Measurements from ENCODE around the gene TXNL1.
"Not testable (repeated sequence)": the region's sequence is repeated elsewhere in the genome, so short reads cannot be mapped to it uniquely, and the experiment has no call there.

TXNL1 gene

DNA sequence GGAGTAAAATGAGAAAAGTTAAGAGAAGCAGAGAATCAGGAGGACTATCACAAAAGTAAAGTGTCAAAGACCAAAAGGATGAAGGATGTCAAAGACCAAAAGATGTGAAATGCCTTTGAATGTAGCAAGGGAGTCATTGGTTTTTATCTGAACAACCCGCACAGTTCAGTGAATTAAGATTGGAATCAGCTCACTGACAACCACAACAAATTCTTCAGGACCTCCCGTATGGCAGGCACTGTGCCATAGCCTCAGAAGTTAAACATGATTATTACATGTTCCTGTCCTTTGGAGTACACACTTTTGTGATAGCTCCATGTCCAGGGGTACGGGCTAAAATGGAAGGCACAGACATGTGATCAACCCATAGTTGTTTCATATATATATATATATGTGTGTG is 5.0 kb upstream of the TXNL1 start:
- DNase-seq, result no peak

GRCh38 chr18:56641714-56642337 is 3.4 kb upstream of the TXNL1 start:
- DNase-seq, result no peak

DNA sequence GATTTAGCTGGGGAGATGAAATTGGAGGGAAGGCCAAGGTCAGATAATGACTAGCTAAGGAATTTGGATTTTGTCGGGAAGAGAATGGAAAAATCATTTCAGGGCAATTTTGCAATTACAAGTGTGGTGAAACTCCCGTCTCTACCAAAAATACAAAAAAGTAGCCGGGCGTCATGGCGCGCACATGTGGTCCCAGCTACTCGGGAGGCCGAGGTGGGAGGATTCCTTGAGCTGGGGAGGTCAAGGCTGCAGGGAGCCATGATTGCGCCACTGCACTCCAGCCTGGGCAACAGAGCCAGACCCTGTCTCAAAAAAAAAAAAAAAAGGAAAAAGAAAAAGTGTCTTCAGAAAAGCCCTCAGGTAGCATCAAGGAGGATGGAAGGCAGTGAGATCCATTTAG is 1.2 kb upstream of the TXNL1 start:
- DNase-seq, result no peak

DNA sequence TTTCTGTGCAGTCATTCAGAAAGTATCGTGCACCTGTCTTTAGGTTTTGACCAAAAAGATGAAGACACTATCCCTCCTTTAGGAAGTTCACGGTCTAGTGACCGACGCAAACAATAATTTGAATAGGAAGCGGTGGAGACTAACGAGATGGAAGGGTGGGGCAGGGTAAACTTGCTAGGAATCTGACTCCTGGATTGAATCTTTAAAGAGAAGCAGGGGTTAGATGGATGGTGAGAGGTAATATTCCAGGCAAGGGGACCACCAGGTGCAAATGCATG is 651 bp upstream of the TXNL1 start:
- DNase-seq, result no peak

- DNase-seq, result no peak
Observed at GRCh38 chr18:56637711-56638231, 621 bp downstream of the TXNL1 start.

DNA sequence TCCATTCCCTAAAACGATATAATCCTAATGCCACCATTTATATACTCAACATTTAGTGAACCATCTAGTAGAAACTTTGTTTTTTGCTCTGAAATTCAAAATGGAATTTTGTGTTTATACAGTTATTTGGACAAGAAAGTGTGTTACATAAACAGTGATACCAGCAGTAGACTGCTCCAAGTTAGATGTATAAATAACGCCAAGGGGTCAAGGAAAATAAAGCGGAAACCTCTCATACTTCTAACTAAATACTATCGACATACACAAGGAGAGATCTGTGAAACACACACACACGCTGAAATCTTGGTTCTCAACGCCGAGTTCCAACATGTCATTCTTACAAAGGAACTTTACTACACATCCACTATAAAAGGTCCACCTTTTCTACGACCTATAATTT is 1.2 kb downstream of the TXNL1 start:
- DNase-seq, result no peak

GRCh38 chr18:56635007-56635406 is 3.4 kb downstream of the TXNL1 start:
- DNase-seq, result no peak

- no peak for DNase-seq
Observed at GRCh38 chr18:56632070-56633022, 6.0 kb downstream of the TXNL1 start.

DNA sequence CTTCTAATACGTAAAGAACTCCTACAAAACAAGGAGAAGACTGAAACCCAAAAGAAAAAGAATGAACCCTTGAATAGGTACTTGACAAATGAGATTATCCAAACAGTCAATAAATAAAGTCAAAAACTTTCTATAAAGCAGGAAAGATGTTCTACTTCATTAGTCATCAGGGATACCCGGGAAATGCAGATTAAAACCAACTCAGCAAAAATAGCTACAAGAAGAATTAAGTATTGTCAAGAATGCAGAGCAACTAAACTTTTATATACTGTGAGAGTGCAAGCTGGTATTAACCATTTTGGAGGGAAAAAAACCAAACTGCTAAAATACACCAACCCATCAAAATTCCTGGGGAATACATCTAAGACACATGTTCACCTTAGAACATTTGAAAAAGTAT is 10.4 kb downstream of the TXNL1 start:
- DNase-seq, result no peak

- DNase-seq, result no peak
Observed at GRCh38 chr18:56615738-56616520, 22.5 kb downstream of the TXNL1 start.

DNA sequence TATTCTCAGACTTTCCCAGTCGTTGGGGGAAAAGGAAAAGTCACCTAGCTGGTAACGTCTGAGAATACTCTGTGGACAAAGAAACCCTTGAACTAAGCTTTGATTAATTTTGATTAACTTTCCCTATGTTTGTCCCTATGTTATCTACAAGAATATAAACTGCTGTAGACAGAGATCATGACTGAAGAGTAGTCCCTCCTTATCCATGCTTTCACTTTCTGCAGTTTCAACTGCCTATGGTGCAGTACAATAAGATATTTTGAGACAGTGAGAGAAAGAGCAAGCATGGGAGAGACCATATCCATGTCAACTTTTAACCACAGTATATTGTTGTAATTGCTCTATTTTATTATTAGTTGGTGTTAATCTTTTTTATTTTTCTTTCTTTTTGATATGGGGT is 31.8 kb downstream of the TXNL1 start:
- no peak for DNase-seq

DNA sequence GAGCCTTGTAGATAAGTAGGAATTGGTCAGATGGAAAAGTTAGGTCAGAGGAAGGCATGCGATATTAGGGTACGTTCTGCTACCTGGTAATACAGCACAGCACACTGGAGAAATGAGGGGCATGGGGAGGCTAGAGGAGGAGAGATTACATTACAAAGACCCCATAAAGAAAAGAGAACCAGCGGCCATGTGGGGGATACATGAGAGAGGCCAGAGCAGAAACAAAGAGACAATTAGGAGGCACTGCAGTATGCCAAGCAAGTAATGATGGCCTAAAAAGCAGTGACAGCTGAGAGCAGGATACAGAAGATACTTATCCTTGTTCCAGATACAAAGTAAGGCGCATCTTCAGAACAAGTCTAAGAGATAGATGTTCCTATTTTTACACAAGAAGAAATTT is 40.0 kb downstream of the TXNL1 start:
- no peak for DNase-seq

GRCh38 chr18:56593906-56594305 is 44.5 kb downstream of the TXNL1 start:
- DNase-seq, result no peak

GRCh38 chr18:56580026-56580425 is 58.4 kb downstream of the TXNL1 start:
- no peak for DNase-seq

- no peak for DNase-seq
Observed at GRCh38 chr18:56579451-56579850, 58.9 kb downstream of the TXNL1 start.

DNA sequence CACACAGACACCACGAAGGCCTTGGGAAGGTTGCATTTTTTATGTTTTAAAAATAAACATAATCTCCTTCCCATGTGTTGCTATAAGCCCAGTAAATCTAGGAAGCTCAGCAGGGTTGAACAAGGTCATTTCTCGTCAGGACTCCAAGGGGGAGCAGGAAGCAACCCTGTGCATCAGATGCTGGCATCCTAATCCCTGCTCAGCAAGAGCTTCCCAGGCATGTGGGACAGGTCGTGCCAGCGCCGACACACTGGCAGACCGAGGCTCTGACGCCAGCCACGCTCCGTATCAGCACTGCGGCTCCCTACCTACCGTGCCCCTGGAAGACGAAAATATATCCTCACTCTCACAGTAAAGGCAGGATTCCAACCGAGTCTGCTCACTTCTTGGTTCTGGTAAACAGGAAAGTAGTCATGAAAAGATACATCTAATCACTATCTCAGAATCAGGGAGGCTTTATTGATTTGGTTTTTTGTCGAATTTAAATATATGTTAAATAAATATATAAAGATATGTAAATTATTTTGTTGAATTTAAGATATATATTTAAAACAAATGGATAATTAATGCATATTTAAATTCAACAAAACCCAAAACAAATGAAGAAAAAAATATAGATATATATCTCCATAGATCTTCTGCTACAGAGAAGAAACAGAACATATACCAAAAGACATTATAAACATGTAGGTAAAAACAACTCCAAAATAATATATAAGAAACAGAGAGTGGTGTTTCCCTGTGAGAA is 61.4 kb downstream of the TXNL1 start:
- DNase-seq, result no peak

DNA sequence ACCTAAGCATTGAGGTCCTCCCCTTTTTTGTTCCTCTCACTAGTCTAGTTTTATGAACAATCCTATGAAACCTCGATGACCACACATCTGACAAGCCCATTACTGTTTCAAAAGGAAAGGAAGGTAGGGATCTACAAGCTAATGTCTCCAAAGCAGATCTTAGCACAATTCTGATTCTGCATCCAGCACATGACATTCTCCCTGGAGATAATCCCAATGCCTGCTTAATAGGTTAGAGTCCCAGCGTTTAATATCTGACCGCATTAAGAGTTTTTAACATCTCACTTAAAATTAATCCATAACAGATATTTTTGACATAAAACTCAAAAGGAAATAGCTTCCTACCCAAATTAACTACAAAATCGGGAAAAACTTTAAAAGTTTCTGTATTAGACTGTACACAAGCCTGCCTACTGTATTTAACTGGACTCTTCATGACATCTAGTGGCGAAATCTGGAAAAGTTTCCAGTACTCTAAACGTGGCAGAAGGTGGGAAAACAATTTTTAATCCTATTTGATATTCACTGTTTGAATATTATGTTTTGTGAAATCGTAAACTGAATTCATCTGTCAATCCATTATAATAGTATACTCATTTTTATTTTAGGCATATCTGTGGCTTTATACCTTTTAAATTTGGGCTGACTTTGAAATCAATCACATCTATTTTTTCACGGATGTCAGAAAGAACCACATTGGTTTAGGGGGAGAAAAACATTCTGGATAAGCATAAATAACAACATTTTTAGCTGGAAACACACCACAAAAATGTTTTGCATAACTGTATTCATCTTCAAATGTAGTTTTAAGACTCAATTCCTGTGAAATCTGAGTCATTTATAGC is 62.4 kb downstream of the TXNL1 start:
- DNase-seq, result no peak

DNA sequence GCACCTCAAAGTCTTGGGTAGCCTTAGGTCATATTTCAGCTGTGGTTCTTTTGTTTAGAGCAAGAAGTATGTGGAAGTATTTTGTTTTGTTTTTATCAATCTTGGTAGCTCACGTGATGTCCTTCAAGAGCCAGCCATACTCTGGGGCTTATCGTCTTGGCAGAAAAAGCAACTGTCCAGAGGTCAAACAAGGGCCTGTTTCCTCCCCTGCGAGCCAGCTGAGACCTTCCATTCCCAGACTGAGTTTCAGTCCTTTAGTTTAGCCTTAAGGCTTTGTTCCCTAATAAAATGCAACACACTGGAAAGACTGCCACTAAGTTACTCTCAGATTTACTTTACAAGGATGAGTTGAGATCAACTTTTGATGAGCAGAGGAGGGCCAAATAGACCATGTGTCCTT is 63.5 kb downstream of the TXNL1 start:
- no peak for DNase-seq

- not testable (repeated sequence) for DNase-seq
Observed at GRCh38 chr18:56572267-56572666, 66.1 kb downstream of the TXNL1 start.

DNA sequence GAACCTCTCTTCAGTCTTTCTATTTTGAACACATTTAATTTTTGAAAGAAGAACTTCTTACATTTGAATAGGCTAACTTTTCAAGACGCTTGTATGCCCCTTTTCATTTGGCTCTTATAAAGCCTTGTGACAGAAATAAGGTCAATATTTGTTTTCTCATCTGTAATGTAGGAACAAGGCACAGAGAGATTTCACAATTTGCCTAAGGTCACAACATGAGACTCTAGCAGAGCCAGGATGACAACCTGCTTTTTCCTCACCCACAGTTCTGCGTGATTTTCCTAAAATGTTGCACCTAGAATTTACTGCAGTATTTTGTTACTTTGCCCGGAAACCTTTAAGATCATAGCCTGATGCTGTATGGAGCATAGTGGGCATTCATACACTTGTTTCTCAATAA is 67.4 kb downstream of the TXNL1 start:
- DNase-seq, result no peak

DNA sequence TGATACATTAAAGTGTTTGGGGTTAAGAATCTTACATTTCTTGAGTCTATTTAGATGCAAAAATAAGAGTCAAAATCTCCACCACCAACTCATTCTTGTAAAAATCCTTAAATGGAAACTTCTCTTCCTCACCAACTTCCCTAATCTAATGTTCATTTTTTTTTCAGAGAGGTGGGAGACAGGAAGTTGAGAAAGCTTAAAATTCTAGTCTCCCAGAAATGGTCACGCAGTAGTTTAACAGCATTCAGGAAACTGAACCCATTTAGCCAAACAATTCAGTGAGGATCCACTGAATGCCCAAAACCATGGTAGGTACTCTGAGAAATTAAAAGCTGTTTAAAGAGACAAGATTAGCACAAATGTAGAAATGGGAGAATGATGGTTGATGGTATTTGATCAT is 69.0 kb downstream of the TXNL1 start:
- DNase-seq, result no peak

GRCh38 chr18:56568986-56569385 is 69.4 kb downstream of the TXNL1 start:
- no peak for DNase-seq
